ENCODE data around the gene FLRT1.
"Not testable (repeated sequence)": the region's sequence is repeated elsewhere in the genome, so short reads cannot be mapped to it uniquely, and the experiment has no call there.

FLRT1 gene

DNA sequence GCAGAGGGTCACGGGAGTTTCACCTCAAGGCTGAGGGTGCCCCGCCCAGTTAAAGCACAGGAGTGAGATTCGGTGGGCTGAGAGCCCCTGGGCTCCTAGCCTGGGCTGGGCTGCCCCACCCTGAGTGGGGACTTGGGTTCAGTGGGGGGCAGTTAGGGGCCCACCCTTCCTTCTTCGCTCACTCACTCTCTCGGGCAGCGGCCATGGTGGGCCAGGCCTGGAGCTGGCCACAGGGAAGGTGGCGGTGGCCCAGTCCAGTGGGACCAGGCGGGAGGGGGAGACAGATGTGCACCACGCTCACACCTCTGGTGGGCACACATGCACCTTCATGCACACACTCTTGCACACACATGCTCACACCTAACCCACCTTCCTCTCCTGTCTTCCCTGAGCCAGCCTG lies 6.1 kb downstream of the FLRT1 start:
- DNase-seq (ENCODE audit: insufficient read length) (no peak), FAIRE-seq (no peak)
- no peak for TF ChIP-seq TAF1 (IDR thresholded peaks at IDR 0.05; ENCODE audit: borderline replicate concordance, low read depth, low read length)
- TF ChIP-seq POLR2A (IDR thresholded peaks at IDR 0.05; ENCODE audit: low read depth, low read length), result no peak
- TF ChIP-seq POLR2AphosphoS5 (IDR thresholded peaks at IDR 0.05; ENCODE audit: low read depth, low read length), result no peak

DNA sequence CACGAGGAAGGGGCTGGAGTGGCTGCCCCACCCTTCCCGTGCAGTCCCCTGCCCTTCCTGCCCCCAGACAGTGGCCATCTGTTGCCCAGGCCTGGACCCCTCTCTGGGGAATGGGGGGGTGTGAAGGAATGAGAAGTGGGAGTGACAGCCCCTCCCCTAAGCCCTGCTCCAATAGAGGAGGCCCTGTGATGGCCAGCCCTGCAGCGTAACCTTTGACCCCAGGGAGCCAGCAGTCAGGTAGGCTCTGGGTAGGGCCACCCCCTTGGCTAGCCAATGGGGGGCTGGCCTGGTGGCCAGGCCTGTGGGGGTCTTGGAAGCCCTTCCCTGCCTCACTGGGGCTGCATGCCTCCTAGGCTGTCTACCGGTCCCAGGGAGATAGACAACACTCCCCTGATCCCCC lies 6.6 kb downstream of the FLRT1 start:
- DNase-seq (ENCODE audit: insufficient read length) (no peak), FAIRE-seq (no peak)
- TF ChIP-seq POLR2AphosphoS5 (IDR thresholded peaks at IDR 0.05; ENCODE audit: low read depth, low read length) (no peak), TAF1 (IDR thresholded peaks at IDR 0.05; ENCODE audit: borderline replicate concordance, low read depth, low read length) (no peak), POLR2A (IDR thresholded peaks at IDR 0.05; ENCODE audit: low read depth, low read length) (no peak)

DNA sequence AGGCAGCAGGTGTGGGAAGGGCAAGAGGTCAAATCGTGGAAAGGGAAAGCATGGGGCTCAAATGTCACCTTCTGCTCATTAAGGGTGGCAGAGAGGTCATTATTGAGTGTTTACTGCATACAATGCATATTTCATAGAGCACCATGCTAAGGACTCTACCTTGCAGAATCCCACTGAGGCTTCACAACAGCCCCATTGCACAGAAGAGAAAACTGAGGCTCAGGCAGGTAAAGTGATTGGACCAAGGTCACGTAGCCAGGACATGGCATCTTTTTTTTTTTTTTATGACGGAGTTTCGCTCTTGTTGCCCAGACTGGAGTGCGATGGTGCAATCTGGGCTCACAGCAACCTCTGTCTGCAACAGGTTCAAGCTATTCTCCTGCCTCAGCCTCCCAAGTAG lies 7.8 kb downstream of the FLRT1 start:
- DNase-seq (ENCODE audit: insufficient read length) (no peak), FAIRE-seq (no peak)
- TF ChIP-seq POLR2AphosphoS5 (IDR thresholded peaks at IDR 0.05; ENCODE audit: low read depth, low read length) (no peak), POLR2A (IDR thresholded peaks at IDR 0.05; ENCODE audit: low read depth, low read length) (no peak)

DNA sequence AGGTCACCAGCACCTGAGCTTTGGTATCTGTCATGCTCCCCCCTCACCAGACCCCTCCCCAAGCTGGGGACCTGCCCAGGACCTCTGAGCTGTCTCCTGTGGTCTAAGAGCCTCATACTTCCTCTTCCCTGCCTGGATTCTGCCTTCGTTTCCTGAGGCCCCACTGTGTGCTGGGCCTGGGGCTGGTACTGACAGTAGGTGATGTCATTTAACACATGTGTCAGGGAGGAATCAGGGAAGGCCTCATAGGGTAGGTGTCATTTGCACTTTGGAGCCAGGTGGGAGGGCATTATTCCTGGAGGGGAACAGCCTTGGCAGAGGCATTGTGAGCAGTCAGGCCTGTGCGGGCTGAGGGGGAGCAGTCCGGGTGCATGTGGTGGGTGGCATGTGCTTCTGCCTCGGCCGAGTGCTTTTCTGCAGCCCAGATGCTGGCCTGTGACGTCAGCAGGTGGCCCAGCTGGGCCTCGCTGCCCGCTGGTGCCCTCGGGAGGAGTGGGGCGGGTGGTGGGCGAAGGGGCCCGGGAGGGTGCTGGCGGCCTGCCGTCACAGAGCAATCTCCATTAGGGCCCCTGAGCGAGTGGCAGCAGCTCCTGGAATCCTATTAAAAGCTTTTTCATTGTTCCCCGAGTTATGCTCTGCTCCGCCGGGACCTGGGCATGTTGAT lies 9.1 kb downstream of the FLRT1 start:
- FAIRE-seq (no peak), DNase-seq (ENCODE audit: insufficient read length) (no peak)
- TF ChIP-seq POLR2AphosphoS5 (IDR thresholded peaks at IDR 0.05; ENCODE audit: low read depth, low read length) (no peak), TAF1 (IDR thresholded peaks at IDR 0.05; ENCODE audit: borderline replicate concordance, low read depth, low read length) (no peak), POLR2A (IDR thresholded peaks at IDR 0.05; ENCODE audit: low read depth, low read length) (no peak)

DNA sequence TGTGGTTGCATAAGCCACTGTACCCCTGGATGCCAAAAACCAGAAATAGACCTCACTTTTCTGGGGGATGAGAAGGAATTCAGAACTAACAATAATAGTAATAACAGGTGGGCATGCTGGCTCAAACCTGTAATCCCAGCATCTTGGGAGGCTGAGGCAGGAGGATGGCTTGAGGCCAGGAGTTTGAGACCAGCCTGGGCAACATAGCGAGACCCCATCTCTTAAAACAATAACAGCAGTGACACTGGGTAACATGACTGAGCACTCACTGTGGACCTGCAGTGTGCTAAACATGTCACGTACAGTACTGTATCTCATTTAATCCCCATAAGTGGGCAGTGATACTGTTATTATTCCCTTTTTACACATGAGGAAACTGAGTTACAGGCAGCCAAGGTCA lies 10.0 kb downstream of the FLRT1 start:
- FAIRE-seq, result no peak
- TF ChIP-seq POLR2A (IDR thresholded peaks at IDR 0.05; ENCODE audit: low read depth, low read length) (no peak), TAF1 (IDR thresholded peaks at IDR 0.05; ENCODE audit: borderline replicate concordance, low read depth, low read length) (no peak), POLR2AphosphoS5 (IDR thresholded peaks at IDR 0.05; ENCODE audit: low read depth, low read length) (no peak)

DNA sequence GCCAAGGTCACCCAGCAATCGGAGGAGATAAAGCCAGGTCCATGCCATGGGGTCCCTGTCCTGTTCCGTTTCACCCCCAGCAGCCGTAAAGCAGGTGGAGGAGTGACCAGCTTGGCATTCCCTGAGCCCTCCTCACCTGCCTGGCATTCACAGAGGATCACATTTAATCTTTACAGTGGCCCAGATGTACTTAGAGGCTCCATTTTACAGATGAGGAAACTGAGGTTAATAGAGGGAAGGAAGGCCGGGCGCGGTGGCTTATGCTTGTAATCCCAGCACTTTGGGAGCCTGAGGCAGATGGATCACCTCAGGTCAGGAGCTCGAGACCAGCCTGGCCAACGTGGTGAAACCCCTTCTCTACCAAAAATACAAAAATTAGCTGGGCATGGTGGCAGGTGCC lies 11.6 kb downstream of the FLRT1 start:
- DNase-seq (ENCODE audit: insufficient read length); FAIRE-seq: not testable (repeated sequence)

More for the DNA sequence above, 10.0 kb downstream of the FLRT1 start:
- DNase-seq (ENCODE audit: insufficient read length), result no peak

DNA sequence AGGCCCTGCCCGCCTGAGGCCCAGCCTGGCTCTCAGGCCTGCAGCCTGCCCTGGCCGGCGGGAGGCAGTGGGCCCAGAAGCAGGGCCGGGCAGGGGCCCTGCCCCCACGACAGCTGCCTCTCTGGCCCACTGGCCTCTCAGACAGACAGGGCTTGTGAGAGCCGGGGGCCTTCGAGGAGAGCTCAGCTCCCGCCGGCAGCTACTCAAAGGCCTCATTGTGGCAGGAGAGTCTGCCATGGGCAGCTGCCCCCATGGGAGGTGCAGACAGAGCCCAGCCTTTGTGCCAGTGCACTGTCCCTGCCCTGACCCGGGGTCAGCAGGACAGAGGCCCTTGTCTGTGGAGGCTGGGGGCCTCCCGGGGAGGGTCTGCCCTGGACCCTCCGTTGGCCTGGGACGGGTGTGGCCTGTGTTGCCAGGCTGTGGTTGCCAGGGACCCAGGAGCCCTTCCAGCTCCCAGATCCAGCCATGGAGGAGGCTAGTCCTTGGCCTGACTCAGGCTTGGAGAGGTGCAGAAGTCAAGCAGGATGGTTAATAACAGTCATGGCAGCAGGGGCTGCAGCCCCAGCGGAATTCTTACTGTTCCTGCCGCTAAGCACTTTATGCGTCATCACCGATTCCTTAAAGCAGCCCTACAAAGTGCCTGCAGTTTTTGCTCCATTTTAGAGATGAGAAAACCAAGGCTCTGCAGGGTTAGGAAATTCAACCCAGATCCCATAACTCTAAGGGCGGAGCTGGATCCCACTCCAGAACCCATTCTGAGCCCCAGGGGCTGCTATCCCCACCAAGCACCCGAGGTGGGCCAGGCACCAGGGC lies 12.5 kb downstream of the FLRT1 start:
- DNase-seq (ENCODE audit: insufficient read length), result no peak
- TF ChIP-seq POLR2AphosphoS5 (IDR thresholded peaks at IDR 0.05; ENCODE audit: low read depth, low read length), result no peak
- TF ChIP-seq TAF1 (IDR thresholded peaks at IDR 0.05; ENCODE audit: borderline replicate concordance, low read depth, low read length), result no peak
- no peak for TF ChIP-seq POLR2A (IDR thresholded peaks at IDR 0.05; ENCODE audit: low read depth, low read length)
- FAIRE-seq, result no peak

DNA sequence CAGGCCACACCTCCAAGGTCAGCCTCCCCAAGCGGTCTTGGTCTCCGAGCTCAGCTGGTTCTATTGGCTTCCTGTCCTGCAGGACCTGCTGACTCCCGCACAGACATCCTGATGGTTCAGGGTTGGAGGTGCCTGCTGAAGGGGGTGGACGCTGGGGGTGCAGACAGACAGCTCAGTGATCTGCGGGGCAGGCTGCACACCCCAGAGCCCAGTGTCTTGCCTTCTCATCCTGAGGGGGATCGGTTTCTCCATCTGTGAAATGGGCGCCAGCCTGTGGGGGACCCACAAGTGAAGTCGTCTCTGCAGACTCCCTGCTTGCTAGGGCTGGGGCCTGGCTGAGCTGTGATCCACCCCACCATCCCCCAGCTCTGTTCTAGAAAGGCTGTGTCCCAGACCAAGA lies 13.8 kb downstream of the FLRT1 start:
- DNase-seq (ENCODE audit: insufficient read length), result no peak
- FAIRE-seq, result no peak
- TF ChIP-seq TAF1 (IDR thresholded peaks at IDR 0.05; ENCODE audit: borderline replicate concordance, low read depth, low read length), result no peak
- no peak for TF ChIP-seq POLR2AphosphoS5 (IDR thresholded peaks at IDR 0.05; ENCODE audit: low read depth, low read length)
- no peak for TF ChIP-seq POLR2A (IDR thresholded peaks at IDR 0.05; ENCODE audit: low read depth, low read length)

DNA sequence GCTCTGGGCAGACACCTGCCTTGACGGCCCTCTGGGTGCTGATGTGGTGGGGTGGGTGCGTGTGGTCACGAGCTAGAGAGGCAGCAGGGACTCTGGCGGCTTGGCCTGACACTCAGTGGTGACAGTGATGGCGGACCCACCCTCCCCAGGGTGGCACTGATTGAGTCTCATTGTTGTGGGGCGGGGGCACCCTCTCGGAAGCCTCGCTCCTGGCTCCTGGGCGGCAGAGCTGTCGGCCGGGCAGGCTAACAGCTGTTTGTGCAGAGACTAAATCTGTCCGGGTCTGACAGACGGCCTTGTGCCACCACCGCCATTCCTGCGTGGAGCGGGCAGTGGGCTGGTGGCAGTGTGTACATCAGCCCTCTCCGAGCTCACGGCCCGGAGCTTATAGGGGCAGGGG lies 15.6 kb downstream of the FLRT1 start:
- TF ChIP-seq POLR2AphosphoS5 (IDR thresholded peaks at IDR 0.05; ENCODE audit: low read depth, low read length) (no peak), TAF1 (IDR thresholded peaks at IDR 0.05; ENCODE audit: borderline replicate concordance, low read depth, low read length) (no peak), POLR2A (IDR thresholded peaks at IDR 0.05; ENCODE audit: low read depth, low read length) (no peak)
- no peak for DNase-seq (ENCODE audit: insufficient read length)
- FAIRE-seq, result no peak

DNA sequence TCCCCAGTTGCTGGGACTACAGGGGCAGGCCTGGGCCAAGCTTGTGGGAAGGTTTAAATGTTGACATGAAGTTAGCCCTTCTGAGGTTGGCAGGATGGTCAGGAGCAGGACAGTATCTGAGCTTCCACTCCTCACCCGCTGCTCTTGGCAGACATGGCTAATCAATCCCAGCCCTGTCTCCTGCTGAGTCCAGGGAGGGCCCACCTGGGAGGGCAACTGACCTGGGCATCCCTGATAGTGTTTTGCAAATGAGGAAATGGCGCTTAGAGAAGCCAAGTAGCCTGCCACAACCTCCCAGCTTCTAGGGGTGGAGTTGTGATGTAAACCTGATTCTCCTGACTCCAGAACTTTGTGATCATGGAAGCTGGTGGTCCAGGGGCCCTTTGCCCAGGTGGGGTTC lies 16.7 kb downstream of the FLRT1 start:
- FAIRE-seq (no peak), DNase-seq (ENCODE audit: insufficient read length) (no peak)
- TF ChIP-seq TAF1 (IDR thresholded peaks at IDR 0.05; ENCODE audit: borderline replicate concordance, low read depth, low read length) (no peak), POLR2AphosphoS5 (IDR thresholded peaks at IDR 0.05; ENCODE audit: low read depth, low read length) (no peak), POLR2A (IDR thresholded peaks at IDR 0.05; ENCODE audit: low read depth, low read length) (no peak)

DNA sequence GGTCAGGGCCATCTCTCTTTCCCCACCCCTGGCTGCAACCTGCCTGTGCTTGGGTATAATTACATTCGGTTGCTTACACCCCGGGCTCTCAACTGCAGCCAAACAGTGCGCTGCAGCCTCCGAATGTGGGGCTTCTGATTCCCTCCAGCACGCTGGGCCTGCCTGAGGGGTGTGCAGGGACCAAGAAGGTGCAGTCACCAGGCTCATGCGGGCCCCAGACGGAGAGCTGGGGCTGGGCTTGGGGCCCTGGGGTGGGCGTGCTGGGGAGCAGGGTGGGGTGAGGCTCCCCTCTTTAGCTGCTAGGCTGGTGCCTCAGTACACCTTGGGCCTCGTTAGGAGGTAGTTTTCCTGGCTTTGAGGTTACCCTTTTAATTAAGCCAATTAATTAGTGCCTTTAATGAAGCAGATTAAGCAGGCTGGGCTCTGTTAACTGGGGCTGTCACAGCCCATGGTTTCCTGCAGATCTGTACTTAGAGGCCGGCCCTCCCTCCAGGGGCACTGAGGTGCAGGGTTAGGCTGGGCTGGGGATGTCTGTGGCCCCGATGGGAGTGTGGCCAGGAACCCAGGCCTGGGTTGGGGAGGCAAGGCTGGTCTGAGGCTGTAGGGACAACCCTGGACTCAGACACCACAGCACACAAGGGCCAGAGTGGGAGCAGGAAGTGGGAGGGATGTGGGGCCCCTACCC lies 17.3 kb downstream of the FLRT1 start:
- TF ChIP-seq POLR2AphosphoS5 (IDR thresholded peaks at IDR 0.05; ENCODE audit: low read depth, low read length) (no peak), POLR2A (IDR thresholded peaks at IDR 0.05; ENCODE audit: low read depth, low read length) (no peak), TAF1 (IDR thresholded peaks at IDR 0.05; ENCODE audit: borderline replicate concordance, low read depth, low read length) (no peak)
- FAIRE-seq (no peak), DNase-seq (ENCODE audit: insufficient read length) (no peak)

DNA sequence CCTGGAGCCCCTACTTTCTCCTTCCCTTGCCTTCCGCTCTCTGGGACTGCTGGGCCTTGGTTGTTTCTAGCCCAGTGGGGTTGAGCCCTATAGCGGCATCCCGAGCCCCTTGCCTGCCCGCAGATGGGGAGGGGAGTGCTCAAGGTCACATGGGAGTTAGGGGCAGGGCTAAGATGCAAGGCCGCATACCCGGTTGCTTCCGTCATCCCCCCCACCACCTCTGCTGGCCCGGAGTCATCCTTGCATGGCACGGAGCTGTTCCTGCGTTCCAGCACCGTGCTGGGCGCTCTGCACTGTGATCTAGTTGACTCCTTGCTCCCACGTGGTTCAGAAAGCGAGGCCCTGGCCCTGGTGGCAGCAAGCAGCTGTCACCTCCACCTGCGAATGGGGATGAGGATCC lies 18.0 kb downstream of the FLRT1 start:
- FAIRE-seq (no peak), DNase-seq (ENCODE audit: insufficient read length) (no peak)
- no peak for TF ChIP-seq POLR2AphosphoS5 (IDR thresholded peaks at IDR 0.05; ENCODE audit: low read depth, low read length)
- no peak for TF ChIP-seq POLR2A (IDR thresholded peaks at IDR 0.05; ENCODE audit: low read depth, low read length)
- no peak for TF ChIP-seq TAF1 (IDR thresholded peaks at IDR 0.05; ENCODE audit: borderline replicate concordance, low read depth, low read length)
